Body of pancreas (tissue), 4 donors: ENCODE measurements around the gene PTPRJ. TPM values are rescaled to one million over a fixed set of nuclear protein-coding genes. Genes with fewer than 3 reads are reported as not detected.
A peak's percentile ranks its signal among the peaks of the same experiment; 100 is the strongest.

Experiments
- ATAC-seq: fragments of 150-250 bp; one replicate; pipeline ENCODE4 v1.9.1; 2016
- DNase-seq, 4 donors: peaks; one replicate each; pipeline ENCODE4 v3.0.0-alpha.2; 2019
- H3K27ac ChIP-seq, 4 donors: fragments of 200-600 bp; sonication (generic); 1 replicate in 3 of 4; 2 replicates in 1 of 4; pipeline versions ENCODE4 v1.5.1 to v1.6.1; 2016 to 2019; ENCODE audit warnings: mild to moderate bottlenecking in 1 of 4, mixed read lengths in 1 of 4, moderate library complexity in 1 of 4
- H3K27me3 ChIP-seq, 2 donors: fragments of 200-600 bp; sonication (generic); one replicate each; pipeline ENCODE4 v1.6.0; 2016; ENCODE audit warnings: mild to moderate bottlenecking in 1 of 2
- H3K36me3 ChIP-seq, 2 donors: fragments of 200-600 bp; sonication (generic); replicated peaks in 1 of 2; 2 replicates each; pipeline ENCODE4 v1.5.1; 2016; ENCODE audit warnings: low read depth in 2 of 2; ENCODE audit not compliant: insufficient read depth in 1 of 2
- H3K4me1 ChIP-seq: fragments of 200-600 bp; sonication (generic); one replicate; pipeline ENCODE4 v1.6.0; 2016
- H3K4me3 ChIP-seq, 2 donors: fragments of 200-600 bp; sonication (generic); 1 replicate in 1 of 2; 2 replicates in 1 of 2; pipeline ENCODE4 v1.5.1; 2016 to 2019
- H3K9me3 ChIP-seq, 3 donors: fragments of 200-600 bp; sonication (generic); 1 replicate in 2 of 3; 2 replicates in 1 of 3; pipeline ENCODE4 v1.5.1; 2016
- CTCF ChIP-seq, 7 experiments: fragments of 450-650 bp in 4 of 7; fragments of 200-600 bp in 3 of 7; sonication (generic) in 3 of 7; IDR thresholded peaks; one replicate each; pipeline ENCODE4 v1.5.1; 2016 to 2019; ENCODE audit warnings: antibody characterized with exemption in 7 of 7
- POLR2A ChIP-seq, 3 donors: fragments of 450-650 bp; IDR thresholded peaks; one replicate each; pipeline ENCODE4 v1.6.1; 2016; ENCODE audit warnings: antibody characterized with exemption in 3 of 3, mild to moderate bottlenecking in 2 of 3
- WGBS, 2 donors: methylation state at CpG; one replicate each; pipeline ENCODE4 v1.1.5; 2017; 5-methylcytosine and 5-hydroxymethylcytosine counted together
- intact Hi-C: fragments of 100-400 bp; cut with DNase I; formaldehyde crosslinking; loops from one replicate; pipeline ENCODE4 v1.15.1; 2023
- total RNA-seq, 2 donors: library from RNA; depleted of rRNA; stranded (reverse); fragments of >200 nt; gene quantifications; one replicate each; pipeline ENCODE4 v1.1.0, GENCODE V29; 2016

Gene PTPRJ
- total RNA-seq, 2 donors from 2014 or later, result 10.9 to 17.1 TPM

- H3K27me3 ChIP-seq, result no peaks in the 10 kb centered on the region
- intact Hi-C loops, result no loop called here
- no peaks in the 10 kb centered on the region for H3K36me3 ChIP-seq
- H3K9me3 ChIP-seq, result peaks cover 0 to 8% (median 0%) of the 10 kb centered on the region in 3 donors
- H3K27ac ChIP-seq, result peak overlapping the region in 1 of 4 donors; percentile 73
- no peak overlapping the region for H3K4me3 ChIP-seq
- 28 to 37% methylated on average over 2 of the region's 2 CpGs for WGBS, 2 donors
- H3K4me1 ChIP-seq, result peaks cover 13% of the 10 kb centered on the region
- TF ChIP-seq CTCF (IDR thresholded peaks at IDR 0.05) (no peak), POLR2A (IDR thresholded peaks at IDR 0.05) (no peak)
- DNase-seq (no peak), ATAC-seq (no peak)
These were observed 130.1 kb downstream of the PTPRJ start for GRCh38 chr11:48110509-48110766.

GRCh38 chr11:48111891-48112290, 131.5 kb downstream of the PTPRJ start:
- Histone ChIP-seq H3K4me1 (peaks cover 11% of the 10 kb centered on the region), H3K27me3 (no peaks in the 10 kb centered on the region), H3K4me3 (no peak overlapping the region), H3K36me3 (no peaks in the 10 kb centered on the region), H3K27ac (no peak overlapping the region), H3K9me3 (peaks cover 0 to 8% (median 0%) of the 10 kb centered on the region in 3 donors)
- intact Hi-C loops, result no loop called here
- no peak for DNase-seq
- TF ChIP-seq CTCF (IDR thresholded peaks at IDR 0.05) (no peak), POLR2A (IDR thresholded peaks at IDR 0.05) (no peak)
- no peak for ATAC-seq
- WGBS, 2 donors, result 63 to 79% methylated on average over 2 to 3 of the region's 3 CpGs

GRCh38 chr11:48114740-48115139, 134.4 kb downstream of the PTPRJ start:
- Histone ChIP-seq H3K4me1 (peaks cover 6% of the 10 kb centered on the region), H3K36me3 (no peaks in the 10 kb centered on the region), H3K27ac (no peak overlapping the region), H3K9me3 (peaks cover 0 to 8% (median 0%) of the 10 kb centered on the region in 3 donors), H3K27me3 (no peaks in the 10 kb centered on the region), H3K4me3 (no peak overlapping the region)
- intact Hi-C loops, result no loop called here
- DNase-seq (no peak), ATAC-seq (no peak)
- no peak for TF ChIP-seq CTCF (IDR thresholded peaks at IDR 0.05)
- no peak for TF ChIP-seq POLR2A (IDR thresholded peaks at IDR 0.05)
- 95 to 97% methylated on average over 1 of the region's 1 CpG for WGBS, 2 donors

- H3K36me3 ChIP-seq, result no peaks in the 10 kb centered on the region
- H3K27ac ChIP-seq, result no peak overlapping the region
- no peaks in the 10 kb centered on the region for H3K4me1 ChIP-seq
- intact Hi-C loops, result no loop called here
- DNase-seq (no peak), ATAC-seq (no peak)
- peaks cover 0 to 8% (median 0%) of the 10 kb centered on the region in 3 donors for H3K9me3 ChIP-seq
- no peak overlapping the region for H3K4me3 ChIP-seq
- TF ChIP-seq CTCF (IDR thresholded peaks at IDR 0.05), result peak in 2 of 7 experiments; percentile 4 to 11
- TF ChIP-seq POLR2A (IDR thresholded peaks at IDR 0.05), result no peak
- no peaks in the 10 kb centered on the region for H3K27me3 ChIP-seq
These were observed 136.3 kb downstream of the PTPRJ start for GRCh38 chr11:48116437-48117228.

GRCh38 chr11:48122246-48122645, 141.9 kb downstream of the PTPRJ start:
- Histone ChIP-seq H3K27me3 (no peaks in the 10 kb centered on the region), H3K36me3 (peaks cover 0 to 4% of the 10 kb centered on the region in 2 donors), H3K4me1 (no peaks in the 10 kb centered on the region), H3K27ac (no peak overlapping the region), H3K9me3 (no peaks in the 10 kb centered on the region), H3K4me3 (no peak overlapping the region)
- 86 to 87% methylated on average over 7 of the region's 7 CpGs for WGBS, 2 donors
- TF ChIP-seq POLR2A (IDR thresholded peaks at IDR 0.05), result no peak
- no peak for TF ChIP-seq CTCF (IDR thresholded peaks at IDR 0.05)
- intact Hi-C loops, result no loop called here
- no peak for ATAC-seq
- DNase-seq, result no peak
